Suppressor macrophage (primary cell): ENCODE data around the gene RNF26.

Experiments
- DNase-seq, 4 experiments: peaks; one replicate each; pipeline ENCODE4 v3.0.0-alpha.2; 2020 to 2022

Gene RNF26

DNA sequence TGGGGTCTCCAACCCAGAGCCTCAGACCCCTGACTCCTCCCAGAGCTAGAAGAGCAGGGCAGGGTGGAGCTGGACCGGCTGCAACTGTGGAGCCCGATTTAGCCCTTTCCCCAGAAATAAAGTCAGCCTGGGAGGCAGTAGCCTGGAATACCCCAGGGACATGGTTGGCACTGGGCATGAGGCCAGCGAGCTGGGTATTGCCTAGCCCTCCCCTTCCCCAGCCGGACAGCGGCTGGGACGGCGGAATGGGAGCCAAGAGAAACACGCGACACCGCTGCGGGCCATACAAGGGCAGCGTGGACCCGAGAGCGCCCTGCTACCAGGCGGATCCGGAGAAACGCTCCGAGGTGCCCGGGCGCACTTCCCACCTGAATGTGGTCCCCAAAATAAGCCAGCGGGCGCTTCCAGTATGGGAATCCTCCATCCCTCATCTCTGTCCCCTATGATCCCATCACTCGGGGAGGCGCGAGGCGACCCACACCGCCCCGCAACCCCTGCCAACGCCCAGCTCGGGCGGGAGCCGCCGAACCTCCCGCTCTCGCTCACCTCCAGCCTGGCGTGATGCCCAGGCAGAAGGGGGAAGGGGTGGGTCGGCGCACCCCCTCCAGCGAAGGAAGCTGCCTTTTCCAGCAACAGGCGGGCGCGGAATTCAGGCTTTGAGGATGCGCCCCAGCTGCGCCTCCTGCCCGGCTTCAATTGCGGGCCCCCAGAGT, 18.2 kb upstream of the RNF26 start:
- DNase-seq: no peak

DNA sequence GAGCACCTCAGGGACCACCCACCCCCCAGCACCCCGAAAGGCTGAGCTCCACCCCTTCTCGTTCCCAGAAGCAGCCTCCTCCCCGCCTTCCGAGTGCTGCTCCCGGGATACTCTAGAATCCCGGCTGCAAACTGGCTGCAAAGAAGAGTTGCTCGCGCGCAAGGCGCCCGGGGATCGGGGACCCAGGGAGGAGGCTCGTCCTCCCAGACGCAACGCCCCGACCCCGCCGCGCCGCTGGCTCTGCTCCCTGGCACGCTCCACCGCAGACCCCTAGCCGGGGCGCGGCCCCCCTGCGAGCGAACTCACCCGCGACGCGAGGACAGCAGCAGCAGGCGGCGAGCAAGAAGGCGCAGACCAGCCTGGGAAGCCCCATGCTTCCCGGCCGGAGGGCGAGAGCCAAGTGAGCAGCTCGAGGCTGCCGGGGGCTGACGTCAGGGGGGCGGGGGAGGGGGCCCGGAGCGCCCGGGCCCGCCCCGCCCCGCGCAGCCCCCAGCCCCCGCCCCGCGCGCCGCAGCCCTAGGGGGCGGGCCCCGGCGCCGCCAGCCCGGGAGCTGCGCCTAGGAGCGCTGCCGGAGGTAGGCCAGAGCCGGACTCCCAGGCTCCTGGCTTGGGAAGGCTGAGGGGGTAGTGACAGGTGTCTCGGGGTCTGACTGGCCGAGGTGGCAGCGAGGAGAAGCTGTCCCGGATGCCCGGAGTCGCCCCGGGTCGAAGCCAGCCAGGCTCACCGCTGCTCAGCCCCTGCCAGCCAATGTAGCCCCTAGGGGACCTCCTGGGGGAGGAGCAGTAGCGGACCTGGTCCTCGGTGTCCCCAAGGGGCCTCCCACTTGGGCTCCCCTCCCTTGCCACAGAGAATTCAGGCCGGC, 17.4 kb upstream of the RNF26 start, which contains the start of gene MCAM:
MCAM (minus strand) TSS at position 402 of the 863 bp plus-strand sequence; CDS start at position 373, 29 bp downstream.
- DNase-seq: no peak

DNA sequence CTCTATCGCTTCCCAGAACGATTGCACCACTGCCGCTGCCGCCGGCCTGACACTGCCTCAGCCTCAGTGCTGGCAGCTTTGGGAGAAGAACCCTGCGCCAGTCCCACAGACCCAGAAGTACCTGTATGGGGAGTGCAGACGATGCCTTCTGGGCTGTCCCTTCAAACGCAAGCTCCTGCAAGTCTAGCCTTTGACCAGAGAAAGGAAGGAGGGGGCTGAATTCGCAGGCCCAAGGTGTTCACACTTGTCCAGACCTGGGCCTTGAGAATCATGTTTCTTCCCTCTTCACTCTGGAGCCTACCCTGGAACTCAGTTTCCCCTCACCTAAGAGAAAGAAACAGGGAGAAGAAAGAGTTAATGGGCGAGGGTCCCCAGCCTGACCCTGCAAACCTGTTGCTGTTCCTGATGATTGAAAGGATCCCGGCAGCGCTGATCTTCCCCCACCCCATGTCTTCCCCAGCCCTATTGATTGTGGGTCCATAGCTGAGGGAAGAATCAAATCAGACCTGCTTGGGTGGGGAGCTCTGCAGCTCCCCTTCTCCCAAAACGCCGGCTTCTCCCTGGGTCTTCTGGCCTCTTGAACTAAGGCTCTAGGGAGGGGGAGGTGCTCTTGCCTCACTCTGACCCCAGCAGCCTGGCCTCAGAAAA, 16.6 kb upstream of the RNF26 start:
- DNase-seq: no peak

DNA sequence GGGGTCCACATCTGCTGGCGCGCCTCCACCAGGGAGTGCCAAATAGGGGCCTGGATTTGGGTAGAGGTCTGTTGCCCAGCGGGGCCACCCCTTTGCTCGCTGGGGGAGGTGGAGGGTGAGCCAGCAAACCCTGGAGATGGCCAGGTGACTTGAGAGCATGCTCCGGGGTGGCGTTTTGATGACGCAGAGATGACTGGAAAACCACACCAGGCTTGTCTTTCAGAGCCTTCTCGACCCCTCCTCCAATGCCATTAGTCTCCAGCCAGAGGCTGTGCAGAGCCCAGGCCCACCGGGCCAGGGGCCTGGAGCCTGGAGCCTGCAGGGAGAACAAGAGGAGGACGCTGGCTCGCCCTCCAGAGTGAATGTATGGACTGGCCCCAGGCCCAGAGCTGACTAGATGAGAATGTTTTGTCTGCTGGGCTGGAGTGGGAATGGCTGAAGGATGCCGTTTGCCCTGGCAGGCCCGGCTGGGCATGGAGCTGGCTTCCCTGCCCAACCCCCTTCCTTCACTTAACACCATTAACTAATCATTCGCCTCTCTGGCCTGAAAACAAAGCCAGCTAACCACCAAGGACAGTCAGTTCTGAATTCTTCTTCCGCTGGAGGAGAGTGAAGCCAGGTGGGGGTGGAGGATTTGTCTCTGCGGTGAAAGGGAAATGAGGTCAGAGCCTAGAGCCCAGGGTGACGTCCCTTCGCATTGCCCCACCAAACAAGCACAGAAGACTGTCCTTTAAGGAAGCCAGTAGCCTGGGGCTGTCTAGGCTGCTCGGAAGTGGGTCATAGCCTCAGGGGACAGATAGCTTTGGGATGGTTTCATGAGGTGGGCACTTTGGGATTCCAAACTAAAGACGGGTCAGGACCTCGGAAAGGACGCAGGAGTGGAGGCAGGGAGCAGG, 15.8 kb upstream of the RNF26 start:
- DNase-seq: peak in 3 of 4 experiments; percentile 29 to 56 (median 52)

DNA sequence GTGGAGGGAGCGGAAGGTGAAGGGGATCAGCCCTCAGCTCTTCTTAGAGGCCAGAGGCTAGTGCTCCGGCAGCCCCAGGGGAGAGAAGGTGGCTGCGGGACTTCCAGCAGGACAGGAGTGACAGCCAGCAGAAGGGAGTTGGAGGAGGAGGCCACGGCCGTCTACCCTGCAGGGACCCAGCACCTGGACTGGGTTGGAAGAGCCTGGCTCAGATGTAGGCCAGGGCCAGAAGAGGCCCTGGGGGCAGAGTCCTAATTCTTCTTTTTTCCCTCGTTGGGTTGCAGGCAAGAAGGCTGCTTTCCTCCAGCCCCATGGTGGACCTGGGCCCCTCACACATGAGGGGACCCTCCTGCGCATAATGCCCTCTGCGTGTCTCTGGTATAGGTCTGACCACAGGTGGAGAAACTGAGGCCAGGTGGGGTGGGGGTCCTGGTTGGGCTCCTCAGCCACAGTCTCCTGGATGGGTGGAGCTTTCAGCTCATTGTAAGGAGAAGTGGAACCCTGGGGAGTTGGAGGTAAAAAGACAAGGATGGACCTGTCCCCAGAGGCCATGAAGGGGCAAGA, 15.1 kb upstream of the RNF26 start:
- DNase-seq: no peak

DNA sequence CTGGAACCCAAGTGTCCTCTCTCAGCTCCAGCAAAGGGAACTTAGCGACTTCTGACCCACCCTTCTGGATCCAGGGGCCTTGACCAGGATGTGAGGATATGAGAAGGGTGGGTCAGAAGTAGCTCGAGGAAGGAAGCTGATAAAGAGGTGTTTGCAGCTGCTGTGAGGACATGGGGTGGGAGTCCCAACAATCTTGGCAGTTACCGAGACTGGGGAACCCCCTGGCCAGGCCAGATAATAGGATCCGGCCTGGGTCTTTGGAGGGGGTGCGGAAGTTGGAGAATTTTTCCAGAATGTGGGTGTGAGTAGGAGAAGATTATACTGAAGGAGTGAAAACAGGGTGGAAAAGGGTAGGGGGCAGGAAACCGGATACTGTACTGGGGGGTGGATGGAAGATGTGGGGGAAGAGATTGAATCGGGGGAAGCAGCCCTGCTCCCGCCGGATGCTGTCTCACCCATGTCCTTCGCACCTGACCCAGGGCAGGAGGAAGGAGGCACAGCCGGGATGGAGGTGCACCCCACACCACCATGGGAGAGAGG, 14.6 kb upstream of the RNF26 start:
- no peak for DNase-seq

DNA sequence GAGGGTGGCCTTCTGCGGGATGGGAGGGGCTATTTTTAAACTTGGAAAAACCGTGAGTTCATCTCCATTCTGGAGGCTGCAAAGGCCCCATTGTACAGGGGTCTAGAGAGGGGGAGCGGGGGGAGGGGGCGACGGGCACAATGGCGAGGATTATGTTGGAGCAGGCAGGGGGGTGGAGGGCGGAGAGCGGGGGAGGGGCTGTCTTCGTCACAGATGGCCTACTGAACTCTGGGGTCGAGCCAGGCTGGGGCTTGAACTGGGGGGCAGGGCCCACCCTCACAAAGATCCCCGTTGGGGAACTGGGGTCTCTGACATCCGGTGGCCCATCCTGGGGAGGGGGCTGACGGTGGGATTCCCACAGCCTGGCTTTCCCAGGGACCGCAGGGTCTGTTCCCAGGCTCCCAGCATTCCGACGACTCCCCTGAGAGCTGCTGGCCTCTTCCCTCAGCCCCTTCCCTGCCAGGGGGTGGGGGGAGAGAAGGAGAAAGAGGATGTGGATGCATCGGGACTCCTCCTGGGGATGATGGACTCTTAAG, 14.0 kb upstream of the RNF26 start:
- no peak for DNase-seq

DNA sequence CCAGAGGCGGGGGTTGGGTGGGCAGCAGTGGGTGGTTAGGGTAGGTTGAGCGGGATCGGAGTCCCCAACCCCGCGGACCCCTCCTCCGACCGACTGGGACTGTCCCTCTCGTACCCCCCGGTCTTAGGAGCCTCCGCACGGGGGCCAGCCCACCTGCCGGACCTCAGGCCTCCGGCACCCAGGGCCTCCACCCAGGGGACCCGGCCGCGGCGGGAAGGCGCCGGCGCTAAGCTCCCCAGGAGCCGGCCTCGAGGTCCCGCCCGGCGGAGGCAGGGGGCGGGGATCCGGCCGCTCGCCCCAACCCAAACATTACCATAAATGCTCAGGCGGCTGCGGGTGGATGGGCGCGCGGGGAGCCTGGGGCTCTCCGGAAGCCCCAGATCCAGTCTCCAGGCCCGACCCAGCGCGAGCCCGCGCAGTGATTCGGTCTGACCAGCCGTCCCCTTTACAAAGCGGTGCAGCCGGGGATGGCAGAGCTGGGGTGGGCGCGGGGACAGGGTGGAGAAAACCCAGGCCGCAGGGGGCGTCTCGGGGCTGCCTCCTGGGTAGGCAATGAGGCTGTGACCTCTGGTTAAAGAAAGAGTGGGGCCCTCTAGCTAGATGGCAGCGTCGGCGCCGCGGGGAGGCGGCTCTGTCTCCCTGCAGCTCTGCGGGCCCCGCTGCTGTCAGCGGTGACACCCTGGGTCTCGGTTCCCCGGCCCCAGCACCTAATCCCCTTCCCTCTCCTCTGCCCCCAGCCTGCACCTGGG, 13.4 kb upstream of the RNF26 start:
- DNase-seq: peak in 3 of 4 experiments; percentile 25 to 51 (median 37)

DNA sequence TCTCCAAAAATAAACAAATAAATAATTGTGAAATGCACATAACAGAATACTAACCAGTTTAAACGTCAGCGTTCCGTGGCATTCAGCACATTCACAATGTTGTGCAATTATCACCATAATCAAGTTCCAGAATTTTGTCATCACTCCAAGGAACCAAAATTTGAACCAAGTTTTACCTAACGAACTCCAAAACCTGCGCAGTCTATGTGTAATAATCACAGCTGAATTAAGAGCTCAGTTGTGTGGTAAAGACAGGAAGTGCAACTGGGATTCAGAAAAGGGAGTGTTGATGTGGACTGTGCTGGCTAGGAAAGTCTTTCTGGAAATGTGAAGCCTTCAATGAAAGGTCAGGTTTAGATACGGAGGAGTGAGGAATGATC, 12.0 kb upstream of the RNF26 start:
- no peak for DNase-seq

DNA sequence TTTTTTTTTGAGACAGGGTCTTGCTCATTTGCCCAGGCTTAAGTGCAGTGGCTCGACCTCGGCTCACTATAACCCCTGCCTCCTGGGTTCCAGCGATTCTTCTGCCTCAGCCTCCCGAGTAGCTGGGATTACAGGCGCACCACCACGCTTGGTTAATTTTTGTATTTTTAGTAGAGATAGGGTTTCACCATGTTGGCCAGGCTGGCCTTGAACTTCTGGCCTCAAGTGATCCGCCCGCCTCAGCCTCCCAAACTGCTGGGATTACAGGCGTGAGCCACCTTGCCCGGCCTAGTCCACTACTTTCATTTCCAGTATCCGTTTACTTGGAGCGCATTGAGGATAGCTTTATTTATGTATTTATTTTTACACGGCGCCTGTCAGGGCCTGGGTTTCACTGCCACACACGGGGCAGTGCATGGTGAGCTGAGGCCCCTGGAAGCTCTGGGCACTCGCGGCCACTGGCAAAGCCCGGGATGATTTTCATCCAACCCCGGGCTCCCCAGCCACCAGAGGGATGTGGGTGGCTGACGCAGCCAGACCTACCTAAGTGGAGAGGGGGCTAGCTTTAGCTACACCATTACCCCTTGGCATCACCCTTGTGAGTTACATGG, 11.3 kb upstream of the RNF26 start:
- no peak for DNase-seq

DNA sequence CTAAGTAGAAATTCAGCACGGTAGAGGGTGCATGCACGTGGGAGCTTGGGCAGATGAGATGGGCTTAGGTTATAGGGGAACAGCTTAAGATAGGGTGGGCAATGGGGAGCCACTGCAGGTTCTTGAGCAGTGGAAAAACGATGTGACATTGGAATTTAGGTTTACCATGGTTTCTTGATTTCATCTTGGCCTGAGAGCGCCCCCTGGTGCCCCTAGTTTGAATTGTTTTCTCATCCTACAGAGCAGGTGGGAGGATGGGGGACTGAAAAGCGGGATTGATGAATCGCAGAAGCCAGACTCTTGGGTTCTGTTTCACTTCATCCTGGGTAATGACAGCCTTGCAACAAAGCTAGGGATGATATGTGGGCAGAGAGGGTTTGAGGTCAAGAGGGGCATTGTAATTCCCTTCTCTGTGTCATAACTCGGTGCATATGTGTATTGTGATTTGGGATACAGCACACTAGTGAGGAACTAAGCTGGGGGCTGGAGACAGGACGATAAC, 10.7 kb upstream of the RNF26 start:
- DNase-seq: peak; percentile 73 to 90 (median 85)

DNA sequence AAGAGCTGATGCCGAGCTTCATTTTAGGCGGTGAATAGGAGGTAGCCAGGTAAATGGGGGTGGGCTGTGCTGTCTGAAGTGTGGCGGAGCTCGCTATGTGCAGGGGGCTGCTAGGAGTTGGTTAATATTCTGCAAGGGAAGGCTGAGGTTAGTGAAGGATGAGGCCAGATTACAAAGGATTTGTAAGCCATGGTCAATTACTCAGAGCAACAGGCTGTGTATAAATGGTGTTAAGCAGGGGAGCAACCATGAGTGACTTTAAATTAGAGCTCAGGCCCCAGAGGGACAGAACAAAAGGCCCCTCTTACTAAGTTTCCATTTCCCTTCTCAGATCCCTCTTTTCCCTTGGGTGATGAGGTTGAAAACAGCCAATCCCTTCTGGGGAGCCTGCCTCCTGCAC, 10.1 kb upstream of the RNF26 start:
- DNase-seq: no peak

DNA sequence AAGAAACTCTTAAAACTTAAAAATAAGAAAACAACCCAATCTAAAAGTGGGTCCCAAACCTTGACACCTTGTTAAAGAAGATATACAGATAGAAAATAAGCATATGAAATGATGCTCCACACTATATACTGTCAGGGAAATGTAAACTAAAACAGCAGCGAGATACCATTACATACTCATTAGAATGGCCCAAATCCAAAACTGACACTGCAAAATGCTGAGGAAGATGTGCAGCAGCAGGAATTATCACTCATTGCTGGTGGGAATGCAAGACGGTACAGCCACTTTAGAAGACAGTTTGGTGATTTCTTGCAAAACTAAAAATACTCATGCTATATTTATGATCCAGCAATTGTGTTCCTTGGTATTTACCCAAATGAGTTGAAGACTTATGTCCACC, 5.0 kb upstream of the RNF26 start:
- no peak for DNase-seq

DNA sequence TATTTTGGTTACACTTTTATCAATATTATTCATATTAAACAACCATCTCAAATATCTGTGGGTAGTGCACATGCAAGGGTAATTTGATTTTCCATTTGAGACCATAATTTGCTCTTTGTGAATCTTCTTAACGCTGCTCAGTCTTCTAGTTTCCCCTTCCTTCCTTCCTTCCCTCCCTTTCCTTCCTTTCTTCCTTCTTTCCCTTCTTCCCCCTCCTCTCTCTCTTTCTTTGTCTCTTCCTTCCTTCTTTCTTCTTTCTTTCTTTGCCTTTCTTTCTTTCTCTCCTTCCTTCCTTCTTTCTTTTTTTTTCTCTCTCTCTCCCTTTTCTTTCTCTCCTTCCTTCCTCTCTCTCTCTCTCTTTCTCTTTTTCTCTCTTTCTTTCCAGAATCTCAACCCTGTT, 4.1 kb upstream of the RNF26 start:
- no peak for DNase-seq

DNA sequence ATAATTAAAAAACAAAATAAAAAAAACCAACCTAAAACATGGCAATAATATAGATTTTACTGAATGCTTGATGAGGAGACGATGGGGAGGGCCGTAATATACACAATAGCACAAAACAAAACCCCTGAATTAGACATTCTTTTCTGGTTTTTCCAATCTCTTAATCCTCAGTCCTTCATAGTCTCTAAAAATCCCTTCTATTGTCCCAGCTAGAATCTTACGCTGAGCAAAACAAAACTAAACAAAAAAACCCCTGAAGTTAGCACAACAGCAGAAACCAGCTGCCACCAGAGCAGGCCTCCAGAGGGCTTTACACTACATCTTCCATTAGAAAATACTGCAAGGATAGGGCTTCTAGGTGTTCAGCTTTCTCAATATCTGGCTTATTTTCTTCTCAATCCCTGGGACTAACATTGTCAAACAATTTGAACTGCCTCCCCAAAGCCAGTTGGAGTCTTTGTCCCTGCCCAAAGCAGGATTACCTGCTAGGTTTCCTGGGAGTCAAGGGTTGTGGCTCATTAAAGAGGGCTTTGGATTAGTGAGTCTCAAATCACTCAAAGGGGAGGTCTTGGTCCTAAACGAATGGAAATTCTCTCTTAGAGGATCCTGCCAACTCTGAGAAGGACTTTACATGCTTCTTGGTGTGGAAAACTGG, 2.1 kb upstream of the RNF26 start:
- DNase-seq: no peak

DNA sequence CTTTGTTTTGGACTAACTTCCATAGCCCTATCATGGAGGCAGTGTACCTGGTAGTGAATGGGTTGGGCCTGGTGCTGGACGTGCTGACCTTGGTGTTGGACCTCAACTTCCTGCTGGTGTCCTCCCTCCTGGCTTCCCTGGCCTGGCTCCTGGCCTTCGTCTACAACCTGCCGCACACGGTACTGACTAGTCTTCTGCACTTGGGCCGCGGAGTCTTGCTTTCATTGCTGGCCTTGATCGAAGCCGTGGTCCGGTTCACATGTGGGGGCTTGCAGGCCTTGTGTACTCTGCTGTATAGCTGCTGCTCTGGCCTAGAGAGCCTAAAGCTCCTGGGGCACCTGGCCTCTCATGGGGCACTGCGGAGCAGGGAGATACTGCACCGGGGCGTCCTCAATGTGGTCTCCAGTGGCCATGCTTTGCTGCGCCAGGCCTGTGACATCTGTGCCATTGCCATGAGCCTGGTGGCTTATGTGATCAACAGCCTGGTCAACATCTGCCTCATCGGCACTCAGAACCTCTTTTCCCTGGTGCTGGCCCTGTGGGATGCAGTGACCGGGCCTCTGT, 846 bp downstream of the RNF26 start:
- DNase-seq: no peak

DNA sequence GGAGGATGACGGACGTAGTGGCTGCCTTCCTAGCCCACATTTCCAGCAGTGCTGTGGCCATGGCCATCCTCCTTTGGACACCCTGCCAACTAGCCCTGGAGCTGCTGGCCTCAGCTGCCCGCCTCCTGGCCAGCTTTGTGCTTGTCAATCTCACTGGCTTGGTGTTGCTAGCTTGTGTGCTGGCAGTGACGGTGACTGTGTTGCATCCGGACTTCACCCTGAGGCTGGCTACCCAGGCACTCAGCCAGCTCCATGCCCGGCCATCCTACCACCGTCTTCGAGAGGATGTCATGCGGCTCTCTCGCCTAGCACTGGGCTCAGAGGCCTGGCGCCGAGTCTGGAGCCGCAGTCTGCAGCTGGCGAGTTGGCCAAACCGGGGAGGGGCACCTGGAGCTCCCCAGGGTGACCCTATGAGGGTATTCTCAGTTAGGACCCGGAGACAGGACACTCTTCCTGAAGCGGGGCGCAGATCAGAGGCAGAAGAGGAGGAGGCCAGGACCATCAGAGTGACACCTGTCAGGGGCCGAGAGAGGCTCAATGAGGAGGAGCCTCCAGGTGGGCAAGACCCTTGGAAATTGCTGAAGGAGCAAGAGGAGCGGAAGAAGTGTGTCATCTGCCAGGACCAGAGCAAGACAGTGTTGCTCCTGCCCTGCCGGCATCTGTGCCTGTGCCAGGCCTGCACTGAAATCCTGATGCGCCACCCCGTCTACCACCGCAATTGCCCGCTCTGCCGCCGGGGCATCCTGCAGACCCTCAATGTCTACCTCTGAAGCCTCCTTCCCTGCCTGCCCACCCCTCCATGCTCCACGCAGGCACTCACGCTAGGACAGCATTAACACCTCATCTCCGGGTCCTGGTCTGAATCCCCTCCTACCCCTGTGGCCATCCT, 1.6 kb downstream of the RNF26 start:
- no peak for DNase-seq
